Left renal pelvis (tissue), 4 donors: ENCODE results near the gene PRKCE. TPM values are rescaled to one million over a fixed set of nuclear protein-coding genes. Genes with fewer than 3 reads are reported as not detected.
A peak's percentile ranks its signal among the peaks of the same experiment; 100 is the strongest.

Experiments
- DNase-seq, 4 donors: peaks; one replicate each; pipeline ENCODE4 v3.0.0-alpha.2; 2013; ENCODE audit warnings: low read depth in 4 of 4, low spot score in 3 of 4
- polyA plus RNA-seq, 4 donors: library from polyadenylated mRNA; unstranded; fragments of 120-200 nt; gene quantifications; one replicate each; pipeline ENCODE4 v1.2.1, GENCODE V29; 2013; ENCODE audit not compliant: insufficient read length in 4 of 4

The PRKCE gene
- polyA plus RNA-seq, 4 donors = 8.2 to 16.0 (median 9.0) TPM

- DNase-seq = no peak
Observed at GRCh38 chr2:46147626-46148368, 496.3 kb downstream of the PRKCE start.

DNA sequence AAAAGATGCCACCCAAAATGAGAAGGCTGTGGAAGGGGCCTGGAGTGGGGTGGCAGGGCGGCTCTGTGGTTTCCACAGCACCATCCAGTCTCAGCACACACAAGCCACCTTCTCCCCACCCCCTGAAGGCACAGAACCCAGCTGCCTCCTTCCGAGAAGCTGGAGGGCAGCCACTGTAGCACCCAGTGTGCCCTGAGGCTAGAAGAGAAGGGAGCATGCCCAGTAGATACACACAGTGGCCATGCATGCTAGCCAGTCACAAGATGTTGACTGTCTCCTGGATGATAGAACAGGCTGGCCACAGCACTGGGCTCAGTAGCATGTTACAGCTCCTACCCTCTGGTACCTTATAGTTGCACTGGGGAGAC, 496.9 kb downstream of the PRKCE start:
- no peak for DNase-seq

- no peak for DNase-seq
Observed at GRCh38 chr2:46150445-46150955, 499.0 kb downstream of the PRKCE start.

- DNase-seq = no peak
Observed at GRCh38 chr2:46151577-46151976, 500.1 kb downstream of the PRKCE start.

- DNase-seq = no peak
Observed at GRCh38 chr2:46153996-46154753, 502.7 kb downstream of the PRKCE start.

DNA sequence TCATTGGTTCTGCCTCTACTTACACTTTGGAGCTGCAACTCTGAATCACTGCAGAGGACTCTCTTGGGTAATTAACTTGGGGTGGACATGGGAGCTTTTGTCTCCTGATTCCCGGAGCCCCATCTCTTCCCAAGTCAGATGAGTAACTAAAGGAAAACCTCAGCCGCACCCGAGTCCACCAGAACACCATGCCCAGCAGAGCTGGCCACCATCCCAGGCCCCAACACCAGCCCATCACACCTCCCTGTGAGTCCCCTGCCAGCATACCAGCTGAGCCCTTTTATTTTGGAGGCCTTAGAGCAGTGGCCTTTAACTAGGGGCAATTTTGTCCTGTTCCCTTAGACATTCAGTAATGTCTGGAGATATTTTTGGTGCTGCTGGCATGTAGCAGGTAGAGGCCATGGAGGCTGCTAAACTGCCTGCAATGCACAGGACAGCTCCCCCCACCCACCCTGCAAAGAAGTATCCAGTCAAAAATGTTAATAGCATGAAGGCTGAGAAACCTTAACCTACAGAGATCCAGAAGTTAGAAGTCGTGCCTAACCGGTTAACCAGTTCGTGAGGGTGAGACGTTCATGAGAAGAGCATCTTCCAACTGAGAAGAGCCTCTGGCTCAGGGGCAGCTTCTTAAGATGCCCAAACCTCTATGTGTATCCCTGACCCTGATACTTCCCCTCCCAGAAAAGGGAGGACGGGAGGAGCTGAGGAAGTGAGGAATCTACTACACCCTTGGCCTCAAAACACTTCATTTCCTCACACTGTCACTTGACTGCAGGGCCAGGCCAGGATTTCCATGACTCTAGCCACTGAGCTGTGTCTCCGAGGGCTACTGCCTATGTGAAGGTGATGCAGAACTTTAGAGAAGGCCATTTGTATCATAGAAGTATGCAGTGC, 505.8 kb downstream of the PRKCE start:
- no peak for DNase-seq

GRCh38 chr2:46157966-46158310, 506.5 kb downstream of the PRKCE start:
- DNase-seq = no peak

GRCh38 chr2:46158661-46159060, 507.2 kb downstream of the PRKCE start:
- DNase-seq = no peak

DNA sequence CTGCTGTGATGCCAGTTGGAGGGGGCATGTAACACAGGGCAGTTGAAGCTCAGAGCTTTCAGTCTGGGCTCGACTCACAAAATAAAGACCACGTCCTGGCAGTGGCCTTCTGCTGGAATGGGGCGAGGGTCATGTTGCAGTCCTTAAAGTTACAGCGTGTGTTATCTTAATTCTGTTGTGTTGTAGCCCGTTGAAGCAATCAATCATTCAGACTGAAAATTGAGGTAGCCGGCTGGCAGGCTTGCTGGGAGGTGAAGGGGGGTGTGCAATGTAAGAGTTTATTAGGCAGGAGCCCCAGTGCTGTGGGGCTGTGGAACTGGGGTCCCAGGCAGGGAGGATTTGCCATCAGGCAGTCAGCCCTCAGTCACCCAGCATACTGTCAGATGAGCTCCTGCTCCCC, 508.9 kb downstream of the PRKCE start:
- DNase-seq = no peak

DNA sequence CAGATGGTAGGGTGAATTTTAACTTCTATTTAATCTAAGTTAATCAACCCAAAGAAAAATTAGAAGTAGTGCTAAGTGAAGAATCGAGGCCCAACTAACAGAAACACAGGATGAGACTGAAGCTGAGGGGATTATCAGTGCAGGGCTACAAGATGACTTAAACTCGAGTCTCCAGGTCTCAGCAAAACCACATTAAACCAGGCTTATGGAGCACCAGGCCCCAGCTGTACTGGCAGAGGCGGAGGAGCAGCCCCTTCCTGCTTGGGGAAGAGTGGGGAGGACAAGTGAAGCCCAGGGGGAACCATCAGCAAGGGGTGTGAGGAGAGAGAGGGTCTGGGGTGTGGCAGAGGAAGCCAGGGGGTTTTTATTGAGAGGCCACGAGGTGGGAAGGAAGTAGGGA, 509.8 kb downstream of the PRKCE start:
- DNase-seq = no peak

DNA sequence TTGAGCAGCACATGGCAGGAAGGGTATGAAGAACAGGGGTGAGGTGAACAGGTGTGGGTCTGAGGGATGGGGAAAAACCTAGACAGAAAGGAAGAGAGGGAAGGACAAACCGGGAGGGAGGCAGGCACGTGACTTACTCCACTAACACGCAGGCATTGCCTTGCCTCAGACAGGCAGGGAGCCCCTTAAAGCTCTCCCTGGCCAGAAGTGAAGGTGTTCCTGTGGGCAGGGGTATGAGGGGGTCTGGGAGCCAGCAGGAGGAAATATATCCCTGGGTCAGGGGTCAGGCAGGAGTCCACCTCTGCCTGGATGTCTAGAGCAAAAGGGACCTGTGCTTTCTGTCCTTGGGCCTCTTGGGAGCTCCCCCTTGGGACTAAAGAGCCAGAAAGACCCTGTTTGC, 510.4 kb downstream of the PRKCE start:
- no peak for DNase-seq

DNA sequence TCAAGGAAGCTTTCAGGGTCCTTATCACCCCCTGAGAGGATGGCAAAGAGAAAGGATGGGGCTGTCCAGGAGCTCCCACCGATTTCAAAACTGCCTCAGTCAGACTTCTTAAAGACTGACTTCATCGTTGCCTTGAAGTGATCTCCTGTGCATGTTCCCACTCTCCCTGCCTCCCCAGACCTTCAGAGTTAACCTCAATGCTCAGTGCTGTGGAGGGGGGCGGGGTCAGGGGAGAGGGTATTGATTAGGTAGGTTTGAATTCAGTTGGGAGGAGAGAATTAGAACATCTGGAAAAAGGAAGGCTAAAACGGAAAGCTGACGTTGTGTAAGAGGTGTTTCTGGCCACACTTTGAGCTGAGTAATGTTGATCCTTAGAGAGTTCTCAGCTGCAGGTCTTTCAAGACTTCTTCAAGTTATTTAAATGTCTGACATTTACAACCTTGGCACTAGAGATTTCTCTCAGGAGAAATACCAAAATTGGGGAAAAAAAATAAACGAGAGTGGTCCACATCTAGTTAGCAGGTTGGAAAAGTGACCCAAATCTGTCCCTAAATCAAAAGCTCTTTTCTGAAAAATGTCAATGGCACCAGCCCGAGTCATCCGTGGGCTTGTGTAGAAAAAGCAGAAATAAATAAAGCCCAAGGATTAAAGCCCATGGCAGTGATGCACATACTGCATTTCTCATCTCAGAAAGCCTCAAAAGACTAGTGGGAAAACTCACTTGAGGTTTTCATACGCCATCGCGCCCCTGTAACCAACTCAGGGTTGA, 511.0 kb downstream of the PRKCE start:
- no peak for DNase-seq

DNA sequence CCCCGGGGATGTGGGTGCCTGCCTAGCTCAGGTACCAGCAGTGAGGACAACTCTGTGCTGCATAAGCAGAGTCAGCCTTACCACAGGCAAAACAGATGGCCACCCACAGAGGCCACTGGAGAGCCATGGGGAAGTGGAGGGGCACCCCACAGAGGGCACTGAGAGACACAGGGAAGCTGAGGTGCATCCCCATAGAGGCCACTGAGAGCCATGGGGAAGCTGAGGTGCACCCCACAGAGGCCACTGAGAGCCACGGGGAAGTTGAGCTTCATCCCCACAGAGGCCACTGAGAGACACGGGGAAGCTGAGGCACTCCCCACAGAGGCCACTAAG, 511.6 kb downstream of the PRKCE start:
- no peak for DNase-seq

GRCh38 chr2:46163804-46164528, 512.5 kb downstream of the PRKCE start:
- no peak for DNase-seq

GRCh38 chr2:46164529-46165301, 513.2 kb downstream of the PRKCE start:
- peak in 2 of 4 donors; percentile 37 to 47 for DNase-seq

GRCh38 chr2:46165916-46166315, 514.4 kb downstream of the PRKCE start:
- DNase-seq = no peak

DNA sequence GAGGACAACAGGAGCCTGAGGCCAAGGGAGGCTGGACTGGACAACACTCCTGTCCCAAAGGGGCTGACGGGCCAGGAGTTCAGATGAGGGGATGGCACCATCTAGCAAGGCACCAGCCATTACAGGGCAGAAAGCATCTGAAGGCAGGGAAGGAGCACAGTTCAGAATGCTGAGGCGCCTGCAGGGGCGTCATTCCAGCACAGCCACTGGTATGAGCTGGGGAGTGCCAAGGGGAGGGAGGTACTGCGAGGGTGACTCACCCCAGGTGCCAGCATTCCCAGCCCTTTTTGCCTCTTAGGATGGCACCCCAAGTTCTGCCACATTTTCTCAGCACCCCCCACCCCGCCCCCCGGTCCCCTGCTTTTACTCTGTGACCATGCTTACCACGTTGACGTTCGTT, 515.9 kb downstream of the PRKCE start:
- no peak for DNase-seq

DNA sequence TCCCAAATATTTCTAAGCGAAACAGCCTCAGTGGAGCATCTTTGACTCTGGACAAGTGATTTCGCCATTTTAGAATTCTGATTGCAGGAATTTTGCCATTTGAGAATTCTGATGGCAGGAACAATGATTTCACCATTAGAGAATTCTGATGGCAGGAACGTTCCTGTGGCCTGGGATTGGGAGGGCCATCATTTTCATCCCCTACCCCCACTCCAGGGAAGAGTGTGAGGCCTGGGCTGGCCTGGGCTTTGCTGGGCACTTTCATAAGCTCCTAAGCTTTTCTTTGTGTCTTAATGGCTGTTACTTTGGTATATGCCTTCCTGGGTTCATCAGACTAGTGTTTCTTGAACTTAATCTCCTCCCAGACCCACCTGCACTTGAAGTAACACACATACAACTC, 516.4 kb downstream of the PRKCE start:
- DNase-seq = no peak

- DNase-seq = no peak
Observed at GRCh38 chr2:46169467-46169866, 518.0 kb downstream of the PRKCE start.
